Thyroid gland (tissue), 4 donors: Measurements from ENCODE around the gene TSPAN4. TPM values are rescaled to one million over a fixed set of nuclear protein-coding genes. Genes with fewer than 3 reads are reported as not detected.

Experiments
- DNase-seq, 2 donors: peaks; one replicate each; pipeline ENCODE4 v3.0.0-alpha.2; 2019
- H3K27ac ChIP-seq, 3 donors: fragments of 200-600 bp; sonication (generic); 1 replicate in 2 of 3; 2 replicates in 1 of 3; pipeline ENCODE4 v1.5.1; 2016 to 2019; ENCODE audit warnings: mild to moderate bottlenecking in 1 of 3, moderate library complexity in 1 of 3
- H3K27me3 ChIP-seq: fragments of 200-600 bp; sonication (generic); one replicate; pipeline ENCODE4 v1.5.1; 2019
- H3K36me3 ChIP-seq, 2 donors: fragments of 200-600 bp; sonication (generic); one replicate each; pipeline ENCODE4 v1.5.1; 2016 to 2019
- H3K4me1 ChIP-seq, 2 donors: fragments of 200-600 bp; sonication (generic); one replicate each; pipeline ENCODE4 v1.5.1; 2017 to 2019
- H3K4me3 ChIP-seq, 3 donors: fragments of 200-600 bp; sonication (generic); replicated peaks in 1 of 3; 1 replicate in 2 of 3; 2 replicates in 1 of 3; pipeline ENCODE4 v1.5.1; 2016; ENCODE audit warnings: mild to moderate bottlenecking in 1 of 3
- H3K9me3 ChIP-seq: fragments of 200-600 bp; sonication (generic); one replicate; pipeline ENCODE4 v1.5.1; 2017
- CTCF ChIP-seq, 6 experiments: fragments of 200-600 bp in 3 of 6; fragments of 450-650 bp in 3 of 6; sonication (generic) in 3 of 6; IDR thresholded peaks; one replicate each; pipeline ENCODE4 v1.5.1; 2016 to 2019; ENCODE audit warnings: antibody characterized with exemption in 6 of 6, mild to moderate bottlenecking in 2 of 6, inconsistent platforms in 1 of 6, moderate library complexity in 1 of 6
- POLR2A ChIP-seq, 2 donors: fragments of 450-650 bp; IDR thresholded peaks; one replicate each; pipeline ENCODE4 v1.6.1; 2017; ENCODE audit warnings: antibody characterized with exemption in 2 of 2, mild to moderate bottlenecking in 2 of 2, moderate library complexity in 1 of 2
- WGBS, 2 donors: methylation state at CpG; one replicate each; pipeline ENCODE4 v1.1.5; 2017; 5-methylcytosine and 5-hydroxymethylcytosine counted together
- intact Hi-C: fragments of 100-400 bp; cut with DNase I; formaldehyde crosslinking; loops from one replicate; pipeline ENCODE4 v1.15.1; 2023
- total RNA-seq, 4 donors: library from RNA; depleted of rRNA; stranded (reverse); fragments of >200 nt; gene quantifications; one replicate each; pipeline ENCODE4 v1.2.3, GENCODE V29; 2016

Gene TSPAN4
- total RNA-seq, 4 donors from 2014 or later: 86.1 to 127 (median 107) TPM

DNA sequence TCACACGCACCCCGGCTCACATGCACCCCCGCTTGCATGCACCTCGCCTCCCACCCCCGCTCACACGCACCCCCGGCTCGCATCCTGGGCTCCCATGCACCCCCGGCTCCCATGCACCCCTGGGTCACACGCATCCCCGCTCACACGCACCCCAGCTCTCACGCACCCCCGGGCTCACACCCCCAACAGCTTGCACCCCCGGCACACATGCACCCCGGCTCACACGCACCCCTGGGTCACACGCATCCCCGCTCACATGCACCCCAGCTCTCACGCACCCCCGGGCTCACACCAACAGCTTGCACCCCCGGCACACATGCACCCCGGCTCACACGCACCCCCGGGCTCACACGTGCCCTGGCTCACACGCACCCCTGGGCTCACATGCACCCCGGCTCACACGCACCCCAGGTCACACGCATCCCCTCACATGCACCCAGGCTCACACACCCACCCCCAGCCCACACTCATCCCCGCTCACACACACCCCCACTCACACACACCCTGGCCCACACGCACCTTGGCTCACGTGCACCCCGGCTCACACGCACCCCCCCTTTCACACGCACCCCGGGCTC lies 16.2 kb downstream of the TSPAN4 start:
- H3K9me3 ChIP-seq: no peaks in the 10 kb centered on the region
- intact Hi-C loops: no loop called here
- H3K4me3 ChIP-seq: no peak overlapping the region
- H3K36me3 ChIP-seq: peaks cover 0 to 8% of the 10 kb centered on the region in 2 donors
- no peak overlapping the region for H3K27ac ChIP-seq
- TF ChIP-seq CTCF (IDR thresholded peaks at IDR 0.05): no peak
- TF ChIP-seq POLR2A (IDR thresholded peaks at IDR 0.05): no peak
- no peaks in the 10 kb centered on the region for H3K27me3 ChIP-seq
- H3K4me1 ChIP-seq: peaks cover 5% of the 10 kb centered on the region in 2 donors
- 91 to 92% methylated on average over 31 to 33 of the region's 37 CpGs for WGBS, 2 donors
- DNase-seq: no peak

DNA sequence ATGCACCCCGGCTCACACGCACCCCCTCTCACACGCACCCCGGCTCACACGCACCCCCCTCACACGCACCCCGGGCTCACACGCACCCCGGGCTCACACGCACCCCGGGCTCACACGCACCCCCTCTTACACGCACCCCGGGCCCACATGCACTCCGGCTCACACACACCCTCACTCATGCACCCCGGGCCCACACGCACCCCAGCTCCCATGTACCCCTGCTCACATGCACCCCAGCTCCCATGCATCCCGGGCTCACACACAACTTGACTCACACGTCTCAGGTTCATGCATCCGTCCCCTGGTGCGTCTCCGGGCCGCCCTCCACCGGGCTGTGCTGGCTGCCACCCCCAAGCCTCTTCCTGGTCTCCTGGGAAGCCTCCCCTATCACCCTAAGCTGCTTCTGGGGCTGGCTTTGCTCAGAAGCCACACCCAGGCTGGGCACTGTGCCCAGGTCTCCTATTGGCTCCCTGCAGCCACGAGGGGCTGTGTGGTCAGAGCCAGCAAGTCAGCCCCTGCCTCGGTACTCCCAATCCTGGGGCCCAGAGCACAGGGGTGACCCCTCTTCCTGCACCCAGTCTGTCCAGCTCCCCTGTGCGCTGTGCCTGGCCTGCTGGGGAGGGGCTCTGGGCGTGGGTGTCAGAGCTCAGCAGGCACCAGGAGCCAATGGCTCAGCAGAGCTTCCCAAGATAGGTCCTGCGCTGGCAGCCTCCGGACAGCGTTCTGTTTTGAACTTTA lies 16.9 kb downstream of the TSPAN4 start:
- peaks cover 3 to 10% of the 10 kb centered on the region in 2 donors for H3K36me3 ChIP-seq
- H3K27ac ChIP-seq: no peak overlapping the region
- no peaks in the 10 kb centered on the region for H3K27me3 ChIP-seq
- TF ChIP-seq POLR2A (IDR thresholded peaks at IDR 0.05) (no peak), CTCF (IDR thresholded peaks at IDR 0.05) (no peak)
- H3K4me3 ChIP-seq: no peak overlapping the region
- intact Hi-C loops: no loop called here
- H3K4me1 ChIP-seq: peaks cover 5% of the 10 kb centered on the region in 2 donors
- WGBS, 2 donors: 46 to 59% methylated on average over 14 to 20 of the region's 31 CpGs
- no peaks in the 10 kb centered on the region for H3K9me3 ChIP-seq
- peak; percentile 77 to 81 for DNase-seq

- no peak for TF ChIP-seq POLR2A (IDR thresholded peaks at IDR 0.05)
- Histone ChIP-seq H3K27me3 (no peaks in the 10 kb centered on the region), H3K4me1 (peaks cover 5% of the 10 kb centered on the region in 2 donors), H3K27ac (no peak overlapping the region), H3K36me3 (peaks cover 4 to 17% of the 10 kb centered on the region in 2 donors), H3K4me3 (no peak overlapping the region), H3K9me3 (no peaks in the 10 kb centered on the region)
- intact Hi-C loops: no loop called here
- 92 to 96% methylated on average over 6 to 14 of the region's 21 CpGs for WGBS, 2 donors
- no peak for DNase-seq
Observed at GRCh38 chr11:860234-861104, 17.8 kb downstream of the TSPAN4 start.

- peaks cover 5% of the 10 kb centered on the region in 2 donors for H3K4me1 ChIP-seq
- H3K27ac ChIP-seq: no peak overlapping the region
- intact Hi-C loops: no loop called here
- H3K27me3 ChIP-seq: no peaks in the 10 kb centered on the region
- DNase-seq: no peak
- no peak overlapping the region for H3K4me3 ChIP-seq
- no peaks in the 10 kb centered on the region for H3K9me3 ChIP-seq
- H3K36me3 ChIP-seq: peaks cover 4 to 22% of the 10 kb centered on the region in 2 donors
- TF ChIP-seq CTCF (IDR thresholded peaks at IDR 0.05) (no peak), POLR2A (IDR thresholded peaks at IDR 0.05) (no peak)
- 90 to 93% methylated on average over 14 of the region's 14 CpGs for WGBS, 2 donors
Observed at GRCh38 chr11:861105-861479, 18.4 kb downstream of the TSPAN4 start.

DNA sequence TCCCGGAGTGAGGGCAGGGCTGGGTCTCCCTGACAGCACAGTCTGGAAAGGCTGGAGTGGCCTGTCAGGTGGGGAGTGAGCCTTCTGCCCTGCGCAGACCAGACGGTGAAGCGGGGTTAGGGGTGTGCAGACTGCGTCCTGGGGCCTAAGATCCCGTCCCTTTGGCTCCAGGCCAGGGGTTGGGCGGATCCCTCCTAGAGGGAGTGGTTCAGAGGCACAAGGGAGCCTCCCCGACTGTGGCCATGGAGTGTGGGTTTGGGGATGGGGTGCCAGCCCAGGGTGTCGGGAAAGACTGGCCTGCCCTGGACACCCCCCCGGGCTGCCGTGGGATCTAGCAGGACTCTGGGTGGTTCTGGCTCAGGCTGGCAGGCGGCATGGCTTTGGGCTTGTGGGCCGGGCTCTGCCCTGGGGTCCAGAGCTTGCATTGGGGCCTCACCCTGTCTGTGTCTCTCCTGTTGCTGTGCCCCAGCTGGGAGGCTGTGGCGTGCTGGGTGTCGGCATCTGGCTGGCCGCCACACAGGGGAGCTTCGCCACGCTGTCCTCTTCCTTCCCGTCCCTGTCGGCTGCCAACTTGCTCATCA lies 19.5 kb downstream of the TSPAN4 start:
- Histone ChIP-seq H3K36me3 (peaks cover 4 to 22% of the 10 kb centered on the region in 2 donors), H3K4me3 (no peak overlapping the region), H3K4me1 (peaks cover 5% of the 10 kb centered on the region in 2 donors), H3K9me3 (no peaks in the 10 kb centered on the region), H3K27me3 (no peaks in the 10 kb centered on the region), H3K27ac (no peak overlapping the region)
- WGBS, 2 donors: 56 to 64% methylated on average over 14 to 15 of the region's 20 CpGs
- intact Hi-C loops: no loop called here
- no peak for TF ChIP-seq CTCF (IDR thresholded peaks at IDR 0.05)
- TF ChIP-seq POLR2A (IDR thresholded peaks at IDR 0.05): no peak
- DNase-seq: no peak
